NCI-H446 (cell line): ENCODE measurements around the gene LARGE1.

Experiments
- DNase-seq, 2 experiments: peaks; one replicate each; lab custom pipeline; 2025; lab: John Stamatoyannopoulos, UW

Gene LARGE1

GRCh38 chr22:33315117-33315516 lies 605.2 kb downstream of the LARGE1 start:
- no peak for DNase-seq

DNA sequence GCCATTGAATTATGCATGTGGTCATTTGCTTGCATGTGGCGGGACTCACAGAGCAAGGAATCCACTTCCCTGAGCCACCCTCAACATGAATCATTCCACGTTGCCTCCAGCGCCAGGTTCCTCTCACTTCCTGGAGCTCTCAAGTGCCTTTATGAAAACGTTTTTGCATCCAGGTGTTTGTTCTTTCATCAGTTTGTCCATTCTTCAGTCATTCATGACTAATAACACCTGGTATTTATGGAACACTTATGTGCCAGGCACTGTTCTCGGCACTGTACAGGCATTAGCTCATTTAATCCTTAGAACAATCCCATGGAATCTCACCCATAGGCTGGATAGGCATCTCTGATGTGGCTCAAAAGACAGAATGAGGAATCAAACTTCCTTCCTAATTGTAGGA lies 606.0 kb downstream of the LARGE1 start:
- no peak for DNase-seq

- no peak for DNase-seq
Observed at GRCh38 chr22:33303099-33303498, 617.2 kb downstream of the LARGE1 start.

GRCh38 chr22:33302549-33302948 lies 617.7 kb downstream of the LARGE1 start:
- DNase-seq = no peak

DNA sequence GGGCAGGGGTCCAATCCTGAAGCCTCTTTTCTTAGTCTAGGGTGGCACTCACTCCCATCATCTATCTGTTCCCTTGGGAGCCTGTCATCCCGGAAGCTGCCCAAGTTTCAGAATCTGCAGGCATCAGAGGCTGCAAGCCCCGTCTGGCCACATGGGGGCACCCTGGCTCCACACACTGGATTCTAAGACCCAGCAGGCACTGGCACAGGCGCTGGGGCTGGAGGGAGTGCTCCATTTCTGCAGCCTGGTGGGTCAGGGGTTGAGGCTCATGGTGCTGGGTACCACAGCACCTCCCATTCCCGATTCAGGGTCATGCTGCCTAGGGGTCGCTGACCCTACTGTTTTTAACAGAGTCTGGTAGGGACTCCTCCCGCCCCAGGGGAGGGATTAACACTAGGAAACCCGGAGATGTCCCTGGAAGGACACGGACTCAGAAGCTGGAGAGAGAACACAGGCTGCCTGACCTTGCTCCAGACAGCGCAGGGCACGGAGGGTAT lies 618.2 kb downstream of the LARGE1 start:
- DNase-seq = peak; percentile 10 to 61

DNA sequence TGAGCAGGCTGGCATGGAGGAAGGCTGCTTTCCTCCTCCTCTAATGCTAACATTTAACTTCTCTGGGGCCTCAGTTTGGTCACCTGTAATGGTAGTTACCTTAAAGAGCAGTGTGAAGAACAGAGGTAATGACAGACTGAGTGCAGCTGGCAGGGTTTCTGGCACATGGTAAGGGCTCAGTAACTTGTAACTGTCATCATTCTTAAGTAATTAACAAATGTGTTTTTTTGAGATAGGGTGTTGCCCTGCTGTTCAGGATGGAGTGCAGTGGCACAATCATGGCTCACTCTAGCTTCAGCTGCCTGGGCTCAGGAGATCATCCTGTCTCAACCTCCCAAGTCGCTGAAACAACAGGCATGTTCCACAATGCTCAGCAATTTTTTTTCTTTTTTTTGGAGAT lies 620.1 kb downstream of the LARGE1 start:
- no peak for DNase-seq

DNA sequence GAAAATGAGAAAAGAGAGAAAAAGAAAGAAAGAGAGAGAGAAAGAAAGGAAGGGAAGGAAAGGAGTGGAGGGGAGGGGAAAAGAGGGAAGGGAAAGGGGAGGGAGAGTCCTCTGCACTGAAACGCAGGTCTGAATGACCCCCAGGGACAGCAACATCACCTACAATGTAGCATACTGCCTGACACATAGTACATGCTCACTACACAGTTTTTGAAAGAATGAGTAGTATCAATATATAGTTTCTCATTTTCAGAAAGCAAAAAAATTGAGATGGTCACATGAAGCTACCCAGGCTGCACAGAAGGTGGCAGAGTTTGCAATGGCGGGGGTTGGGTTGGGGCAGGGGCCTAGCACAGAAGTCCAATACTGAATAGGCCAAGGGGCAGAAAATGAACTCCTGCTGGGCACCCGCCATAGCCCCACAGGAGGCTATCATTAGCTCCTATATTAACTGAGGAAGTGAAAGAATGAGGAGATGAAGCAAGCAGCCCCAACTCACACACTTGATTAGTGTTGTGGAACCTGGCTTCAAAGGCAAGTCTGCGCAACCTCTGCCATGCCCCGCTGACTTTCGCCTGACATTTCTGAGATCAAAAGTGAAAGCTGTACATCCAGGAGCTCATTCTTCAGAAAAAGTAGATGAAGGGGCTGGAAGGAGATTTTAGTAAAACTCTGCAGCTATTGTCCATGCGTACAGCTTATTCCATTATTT lies 620.9 kb downstream of the LARGE1 start:
- DNase-seq = no peak

DNA sequence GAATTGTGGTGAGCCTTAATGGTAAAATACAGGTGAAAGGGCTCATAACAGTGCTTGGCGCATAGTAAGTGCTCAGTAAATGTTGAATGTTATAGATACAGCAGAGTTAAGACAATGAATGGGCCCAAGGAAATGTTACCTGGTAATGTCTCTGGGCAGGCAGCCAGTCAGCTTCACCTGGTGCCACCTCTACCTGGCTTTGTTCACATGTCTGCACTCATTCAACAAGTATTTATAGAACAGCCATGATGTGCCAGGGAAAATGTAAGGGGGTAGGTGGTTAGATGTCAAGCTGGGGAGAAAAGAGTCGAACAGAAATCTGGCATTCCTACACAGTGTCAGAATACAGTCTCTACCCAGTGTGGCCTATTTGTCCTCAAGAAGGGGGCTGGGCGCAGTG lies 623.3 kb downstream of the LARGE1 start:
- DNase-seq = no peak

DNA sequence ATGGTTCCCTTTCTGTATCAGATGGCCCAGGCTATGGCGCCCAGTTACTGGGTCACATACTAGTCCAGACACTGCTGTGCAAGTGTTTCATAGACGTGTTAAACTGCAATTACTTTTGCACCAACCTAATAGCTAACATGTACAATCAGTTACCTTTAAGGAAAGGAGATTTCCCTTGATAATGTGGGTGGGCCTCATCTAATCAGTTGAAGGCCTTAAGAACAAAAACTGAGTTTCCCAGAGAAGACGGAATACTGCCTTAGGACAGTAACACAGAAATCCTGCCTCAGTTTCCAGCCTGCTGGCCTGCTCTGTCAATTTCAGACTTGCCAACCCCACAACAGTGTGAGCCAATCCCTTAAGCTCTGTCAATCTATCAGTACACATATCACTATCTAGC lies 632.2 kb downstream of the LARGE1 start:
- DNase-seq = no peak

GRCh38 chr22:33275073-33275443 lies 645.2 kb downstream of the LARGE1 start:
- no peak for DNase-seq

DNA sequence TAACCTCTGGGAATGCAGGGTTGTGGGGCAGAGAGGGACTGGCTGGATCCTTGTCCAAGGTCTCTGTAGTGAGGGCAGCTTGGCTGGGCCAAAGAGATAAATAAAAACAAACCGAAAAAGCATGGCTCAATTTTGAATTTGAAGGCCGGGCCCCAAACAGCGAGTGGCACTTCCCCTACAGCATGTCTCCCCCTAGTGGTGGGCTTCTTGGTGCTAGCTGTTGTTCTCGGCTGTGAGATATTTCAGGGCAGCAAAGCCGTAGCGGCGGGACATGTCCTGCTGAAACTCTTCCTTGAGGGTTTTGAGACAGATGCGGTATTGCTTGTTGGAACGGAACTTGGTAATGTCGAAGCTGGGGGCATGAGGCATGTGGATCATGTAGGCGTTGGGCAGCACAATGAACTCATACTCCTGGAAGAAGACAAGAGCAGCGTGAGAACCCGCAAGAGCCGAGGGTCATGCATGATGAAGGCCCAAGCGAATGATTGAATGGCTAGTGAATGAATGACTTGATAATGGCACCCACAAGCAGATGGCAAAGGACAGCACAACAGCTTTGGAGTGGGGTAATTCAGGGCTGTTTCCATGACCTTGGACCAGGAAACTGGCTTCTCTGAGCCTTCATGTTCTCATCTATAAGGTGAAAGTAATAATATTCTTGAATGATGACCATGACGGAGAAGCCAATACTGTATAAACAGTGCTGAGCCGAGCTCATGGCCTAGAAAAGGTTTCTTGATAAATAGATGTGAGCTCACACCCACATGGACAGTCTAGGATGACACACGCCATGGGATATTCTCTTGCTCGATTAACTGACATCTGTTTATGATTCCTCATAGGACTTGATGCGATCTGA lies 645.8 kb downstream of the LARGE1 start:
- DNase-seq = peak in 1 of 2 experiments; percentile 6

DNA sequence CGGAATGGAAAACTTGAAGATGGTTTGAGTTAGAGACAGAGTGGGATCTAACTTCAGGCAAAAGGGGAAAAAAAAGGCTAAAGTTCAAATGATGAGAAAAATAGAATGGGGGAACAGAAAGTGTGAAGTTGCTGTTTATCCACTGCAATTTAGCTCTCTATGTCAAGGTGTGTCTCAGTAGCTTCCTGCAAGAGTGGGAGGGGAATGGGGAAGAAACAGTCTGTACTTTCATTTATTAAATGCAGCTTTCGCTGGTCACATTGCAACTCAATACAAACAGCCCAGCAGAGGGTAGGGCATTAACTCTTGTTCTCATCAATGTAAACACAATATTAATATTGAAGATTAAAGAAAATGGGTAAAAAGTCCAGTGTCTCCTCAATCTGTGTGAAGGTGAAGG lies 647.4 kb downstream of the LARGE1 start:
- DNase-seq = no peak

DNA sequence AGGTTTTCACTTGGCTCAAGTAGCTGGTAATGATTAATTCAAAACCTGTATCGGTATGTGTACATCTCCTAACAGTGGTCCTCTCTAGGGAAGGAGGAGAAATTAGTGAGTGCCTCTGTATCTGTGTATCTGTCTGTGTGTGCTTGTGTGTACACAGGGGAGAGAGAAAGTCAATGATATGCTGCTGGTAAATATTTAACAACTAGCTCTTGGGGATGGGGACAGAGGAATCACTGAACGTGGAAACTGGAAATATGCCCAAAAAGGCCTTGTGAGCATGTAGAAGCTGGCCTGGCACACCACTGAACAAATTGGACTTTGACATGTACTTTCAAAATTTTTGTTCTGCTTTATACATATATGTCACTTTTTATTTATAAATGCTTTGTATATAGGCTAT lies 648.1 kb downstream of the LARGE1 start:
- no peak for DNase-seq

DNA sequence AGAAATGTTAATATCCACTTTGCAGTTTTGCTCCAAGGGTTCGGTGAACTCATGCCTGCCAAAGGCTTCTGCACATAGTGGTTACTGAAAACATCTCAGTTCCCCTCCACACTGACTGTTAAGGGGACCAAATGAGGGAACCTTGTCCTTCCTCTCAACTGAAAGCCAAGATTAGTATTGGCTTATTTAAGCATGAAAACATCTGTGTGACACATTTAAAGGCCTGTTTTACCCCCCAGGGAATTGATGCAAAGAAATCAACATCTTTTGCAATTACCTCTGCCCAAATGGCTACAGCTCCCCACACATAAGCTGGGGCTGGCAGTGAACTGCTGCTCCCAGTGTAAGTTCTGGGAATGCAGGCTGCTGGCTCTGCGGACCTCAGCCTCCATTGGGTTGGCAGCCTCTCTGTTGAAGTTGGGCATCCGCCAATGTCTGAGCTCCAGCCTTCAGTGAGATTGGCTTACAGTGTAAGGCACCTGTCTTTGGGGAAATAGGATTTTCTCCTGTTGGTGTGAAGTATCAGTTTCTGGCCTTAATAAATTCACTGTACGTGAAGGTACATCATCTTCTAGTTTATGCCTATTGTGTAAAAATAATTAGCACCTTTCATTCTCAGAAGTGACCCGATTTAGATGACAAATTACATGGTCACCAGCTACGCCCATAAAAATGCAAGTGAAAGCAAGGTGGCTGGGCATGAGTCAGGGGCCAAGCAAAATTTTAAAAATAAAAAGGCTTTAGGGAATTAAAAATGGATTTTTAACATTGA lies 648.7 kb downstream of the LARGE1 start:
- DNase-seq = no peak

DNA sequence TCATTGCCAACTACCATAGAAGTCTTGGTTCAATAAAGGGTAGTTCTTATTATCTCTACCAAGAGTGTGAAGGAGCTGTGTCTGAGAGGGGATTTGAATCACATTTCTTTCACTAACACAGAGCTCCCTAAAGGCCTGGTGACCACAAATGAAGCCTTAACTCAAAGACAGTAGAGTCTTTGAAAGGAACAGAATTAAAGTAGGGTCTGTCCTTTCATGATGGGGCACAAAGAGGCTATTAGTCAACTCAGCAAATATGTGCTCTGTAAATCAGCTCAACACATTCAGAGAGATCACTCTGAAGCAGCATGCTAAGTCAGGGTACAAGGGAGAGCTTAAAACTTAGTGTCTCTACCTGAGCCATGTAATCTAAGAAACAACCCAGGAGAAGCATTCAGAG lies 649.7 kb downstream of the LARGE1 start:
- DNase-seq = no peak

- no peak for DNase-seq
Observed at GRCh38 chr22:33261699-33262098, 658.6 kb downstream of the LARGE1 start.

DNA sequence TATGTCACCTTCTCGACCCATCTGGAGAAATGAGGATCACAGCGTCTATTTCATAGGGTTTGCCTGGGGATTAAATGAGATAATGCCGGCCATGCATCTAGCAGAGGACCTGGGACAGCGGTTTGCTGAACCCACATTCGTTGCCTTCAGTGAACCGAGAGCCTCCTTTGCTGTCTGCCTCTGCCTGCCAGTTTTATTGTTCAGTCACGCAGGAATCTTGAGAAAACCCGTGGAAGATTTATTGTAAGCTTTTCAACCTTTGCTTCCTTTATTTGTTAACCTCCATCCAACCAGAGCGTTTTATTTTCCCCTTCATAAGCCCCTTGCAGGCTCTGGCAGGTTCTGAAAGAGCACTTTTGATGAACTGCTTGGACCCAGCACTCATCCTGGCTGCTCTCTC lies 659.8 kb downstream of the LARGE1 start:
- no peak for DNase-seq

DNA sequence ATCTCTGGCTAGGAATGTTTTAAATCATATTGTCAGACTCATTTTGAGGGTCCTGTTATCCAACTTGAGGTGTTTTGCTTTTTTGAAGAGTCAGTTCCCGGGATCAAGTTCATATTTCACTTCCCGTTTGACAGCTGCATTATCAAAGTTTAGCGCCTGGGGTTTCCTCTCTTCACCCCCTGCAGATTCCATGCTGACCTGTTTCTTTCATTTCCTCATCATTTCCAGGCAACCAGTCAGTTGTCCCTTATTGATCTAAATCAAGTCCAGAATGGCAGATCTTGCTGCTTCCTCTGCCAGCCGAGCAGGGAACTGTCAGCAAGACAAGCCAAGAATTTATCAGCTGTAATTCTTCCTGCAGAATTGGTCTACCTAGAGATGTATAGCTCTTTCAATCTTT lies 664.5 kb downstream of the LARGE1 start:
- no peak for DNase-seq

DNA sequence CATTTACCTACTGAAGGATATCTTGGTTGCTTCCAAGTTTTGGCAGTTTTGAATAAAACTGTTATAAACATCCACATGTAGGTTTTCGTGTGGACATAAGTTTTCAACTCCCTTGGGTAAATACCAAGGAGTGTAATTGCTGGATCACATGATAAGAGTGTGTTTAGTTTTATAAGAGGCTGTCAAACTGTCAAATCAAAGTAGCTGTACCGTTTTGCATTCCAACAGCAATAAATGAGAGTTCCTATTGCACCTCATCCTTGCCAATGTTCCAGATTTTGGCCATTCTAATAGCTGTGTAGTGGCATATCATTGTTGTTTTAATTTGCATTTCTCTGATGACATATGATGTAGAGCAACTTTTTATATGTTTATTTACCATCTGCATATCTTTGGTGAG lies 671.3 kb downstream of the LARGE1 start:
- no peak for DNase-seq

DNA sequence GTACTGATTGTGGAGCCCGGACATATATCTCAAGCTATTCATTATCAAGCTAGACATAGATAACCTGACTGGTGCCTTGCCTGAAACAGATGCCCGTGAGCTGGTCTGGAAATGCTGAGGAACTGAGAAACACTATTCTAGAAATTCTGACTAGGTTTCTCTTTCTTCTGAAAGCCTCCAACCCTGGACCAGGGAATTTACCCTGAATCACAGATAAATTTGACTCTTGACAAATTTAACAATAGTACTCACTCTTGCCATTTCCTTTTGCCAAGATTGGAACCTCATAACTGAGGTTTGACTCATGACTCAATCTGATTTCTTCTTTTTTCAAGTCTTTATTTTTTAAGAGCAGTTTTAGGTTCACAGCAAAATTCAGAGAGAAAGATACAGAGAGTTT lies 672.5 kb downstream of the LARGE1 start:
- no peak for DNase-seq

DNA sequence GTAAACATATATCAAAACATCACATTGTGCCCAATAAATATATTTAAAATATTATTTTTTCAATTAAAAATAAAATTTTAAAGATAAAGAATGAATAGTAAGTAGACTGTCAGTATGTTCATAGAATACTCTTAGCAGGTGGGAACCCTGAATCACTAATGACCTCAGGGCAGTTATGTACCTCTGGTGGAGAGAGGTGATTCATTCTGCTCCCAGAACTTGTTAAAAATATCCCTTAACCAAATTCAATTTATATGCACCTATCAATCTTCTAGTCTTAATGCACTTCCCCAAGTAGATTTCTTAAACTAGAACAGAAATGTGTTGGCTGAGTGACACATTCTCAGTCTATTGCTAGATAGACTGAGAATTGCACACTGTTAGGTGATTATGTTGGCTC lies 678.2 kb downstream of the LARGE1 start:
- DNase-seq = no peak

GRCh38 chr22:33240888-33241475 lies 679.3 kb downstream of the LARGE1 start:
- no peak for DNase-seq
